ENCODE results near the gene LRFN5.

DNA sequence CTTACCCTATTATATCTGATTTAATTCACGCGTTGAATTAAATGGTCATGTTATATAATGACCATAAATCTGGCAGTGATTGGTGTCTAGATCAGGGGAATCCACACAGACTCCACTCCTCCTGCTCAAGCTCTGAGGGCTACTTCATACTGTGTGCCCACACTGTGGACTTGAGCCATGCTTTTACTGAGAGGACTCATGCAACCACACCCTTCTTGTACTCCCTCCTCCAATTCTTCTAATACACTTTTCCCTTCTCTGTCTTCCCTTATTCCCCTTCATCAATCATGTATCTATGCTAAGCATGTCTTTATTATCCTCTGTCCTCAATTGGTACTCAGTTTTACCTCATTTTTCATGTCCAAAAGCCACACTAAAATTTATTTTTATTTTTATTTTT is 37.7 kb upstream of the LRFN5 start:
- TF ChIP-seq, protein P1, sequence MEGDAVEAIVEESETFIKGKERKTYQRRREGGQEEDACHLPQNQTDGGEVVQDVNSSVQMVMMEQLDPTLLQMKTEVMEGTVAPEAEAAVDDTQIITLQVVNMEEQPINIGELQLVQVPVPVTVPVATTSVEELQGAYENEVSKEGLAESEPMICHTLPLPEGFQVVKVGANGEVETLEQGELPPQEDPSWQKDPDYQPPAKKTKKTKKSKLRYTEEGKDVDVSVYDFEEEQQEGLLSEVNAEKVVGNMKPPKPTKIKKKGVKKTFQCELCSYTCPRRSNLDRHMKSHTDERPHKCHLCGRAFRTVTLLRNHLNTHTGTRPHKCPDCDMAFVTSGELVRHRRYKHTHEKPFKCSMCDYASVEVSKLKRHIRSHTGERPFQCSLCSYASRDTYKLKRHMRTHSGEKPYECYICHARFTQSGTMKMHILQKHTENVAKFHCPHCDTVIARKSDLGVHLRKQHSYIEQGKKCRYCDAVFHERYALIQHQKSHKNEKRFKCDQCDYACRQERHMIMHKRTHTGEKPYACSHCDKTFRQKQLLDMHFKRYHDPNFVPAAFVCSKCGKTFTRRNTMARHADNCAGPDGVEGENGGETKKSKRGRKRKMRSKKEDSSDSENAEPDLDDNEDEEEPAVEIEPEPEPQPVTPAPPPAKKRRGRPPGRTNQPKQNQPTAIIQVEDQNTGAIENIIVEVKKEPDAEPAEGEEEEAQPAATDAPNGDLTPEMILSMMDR (IDR thresholded peaks at IDR 0.05; ENCODE audit: low read length), result no peak
- TF ChIP-seq EZH2 (optimal IDR thresholded peaks at IDR 0.05; ENCODE audit: low read depth, low read length) (no peak), EZH2phosphoT487 (IDR thresholded peaks at IDR 0.05; ENCODE audit: low read length) (no peak)

All from MM.1S (cell line).